Gastrocnemius medialis (tissue), 4 donors: ENCODE data around the gene DSC3. TPM values are rescaled to one million over a fixed set of nuclear protein-coding genes. Genes with fewer than 3 reads are reported as not detected.
"Not testable (repeated sequence)": the region's sequence is repeated elsewhere in the genome, so short reads cannot be mapped to it uniquely, and the experiment has no call there.

Experiments used
- ATAC-seq, 2 donors: fragments of 150-250 bp; one replicate each; pipeline ENCODE4 v1.9.1; 2016
- DNase-seq, 2 donors: peaks; one replicate each; pipeline ENCODE4 v3.0.0-alpha.2; 2019
- H3K27ac ChIP-seq, 4 donors: fragments of 200-600 bp; sonication (generic); 1 replicate in 1 of 4; 2 replicates in 3 of 4; pipeline ENCODE4 v1.5.1; 2016 to 2018; ENCODE audit warnings: mild to moderate bottlenecking in 2 of 4, moderate library complexity in 1 of 4
- H3K27me3 ChIP-seq, 3 donors: fragments of 200-600 bp; sonication (generic) in 2 of 3; 1 replicate in 1 of 3; 2 replicates in 2 of 3; pipeline versions ENCODE4 v1.5.1 to v1.6.0; 2016 to 2019; ENCODE audit warnings: mild to moderate bottlenecking in 1 of 3, moderate library complexity in 1 of 3
- H3K36me3 ChIP-seq, 2 donors: fragments of 200-600 bp; sonication (generic) in 1 of 2; one replicate each; pipeline ENCODE4 v1.5.1; 2017 to 2018
- H3K4me1 ChIP-seq, 2 donors: fragments of 200-600 bp; sonication (generic) in 1 of 2; one replicate each; pipeline ENCODE4 v1.5.1; 2016 to 2017; ENCODE audit warnings: mild to moderate bottlenecking in 2 of 2
- H3K4me3 ChIP-seq, 4 donors: fragments of 200-600 bp; sonication (generic) in 3 of 4; 1 replicate in 1 of 4; 2 replicates in 3 of 4; pipeline ENCODE4 v1.5.1; 2016 to 2019; ENCODE audit warnings: mild to moderate bottlenecking in 2 of 4
- H3K9me3 ChIP-seq, 3 donors: fragments of 200-600 bp; sonication (generic) in 2 of 3; 1 replicate in 1 of 3; 2 replicates in 2 of 3; pipeline ENCODE4 v1.5.1; 2016 to 2019
- CTCF ChIP-seq, 5 experiments: fragments of 450-650 bp in 3 of 5; fragments of 200-600 bp in 2 of 5; sonication (generic) in 2 of 5; IDR thresholded peaks in 4 of 5; conservative IDR thresholded peaks in 1 of 5; 1 replicate in 4 of 5; 2 replicates in 1 of 5; pipeline ENCODE4 v1.5.1; 2016 to 2019; ENCODE audit warnings: antibody characterized with exemption in 5 of 5, mild to moderate bottlenecking in 3 of 5, moderate library complexity in 3 of 5
- POLR2A ChIP-seq, 2 donors: fragments of 450-650 bp; IDR thresholded peaks; one replicate each; pipeline ENCODE4 v1.6.1; 2017; ENCODE audit warnings: antibody characterized with exemption in 2 of 2, mild to moderate bottlenecking in 2 of 2, moderate library complexity in 2 of 2
- in situ Hi-C, 4 donors: fragments of 200-750 bp; cut with MboI; loops; one replicate each; pipeline versions ENCODE4 v1.15.0 to v1.8.0; 2017; ENCODE audit warnings: low sequenced_read_pairs in 4 of 4
- intact Hi-C: fragments of 100-400 bp; cut with DNase I; formaldehyde crosslinking; loops from one replicate; pipeline ENCODE4 v1.15.1; 2023; ENCODE audit warnings: low total_unique reads
- total RNA-seq, 4 donors: library from RNA; depleted of rRNA; stranded (reverse); fragments of >200 nt; gene quantifications; one replicate each; pipeline versions ENCODE4 v1.1.0 to v1.2.3, GENCODE V29; 2016

DSC3 gene
- total RNA-seq, 4 donors from 2014 or later = 0.04 TPM; not detected in 3

DNA sequence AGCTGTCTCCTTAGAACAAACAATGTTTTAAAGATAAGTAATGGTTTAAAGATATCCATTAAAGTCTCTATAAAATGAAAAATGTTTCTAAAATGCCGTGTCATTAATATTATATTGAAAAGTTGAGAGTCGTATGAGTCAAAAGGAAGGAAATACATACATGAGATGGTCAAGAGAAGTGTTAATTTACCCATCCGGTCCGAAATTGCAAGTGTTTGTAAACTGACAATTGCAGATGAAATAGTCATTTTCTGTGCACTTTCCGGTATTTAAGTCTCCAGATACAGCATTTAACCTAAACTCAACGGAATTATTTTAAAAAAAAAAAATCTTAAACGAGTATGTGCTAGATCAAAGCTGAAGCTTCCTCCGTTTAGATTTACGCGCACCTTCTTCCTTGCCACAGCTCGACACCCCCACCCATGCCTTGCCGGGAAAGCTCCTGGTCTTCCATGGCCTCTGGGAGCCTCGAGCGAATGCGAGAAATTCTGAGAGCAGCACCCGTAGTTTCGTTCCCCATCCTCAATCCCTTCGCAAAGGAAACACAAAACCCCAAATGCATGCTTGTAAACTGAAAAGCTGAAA, 1.8 kb downstream of the DSC3 start:
- DNase-seq = no peak
- H3K27me3 ChIP-seq = peaks cover 39 to 47% (median 39%) of the 10 kb centered on the region in 3 donors
- peak overlapping the region in 1 of 4 donors; percentile 28 for H3K4me3 ChIP-seq
- in situ Hi-C loops = no loop called here
- H3K9me3 ChIP-seq = no peaks in the 10 kb centered on the region
- ATAC-seq = no peak
- intact Hi-C loops = no loop called here
- no peaks in the 10 kb centered on the region for H3K4me1 ChIP-seq
- no peaks in the 10 kb centered on the region for H3K36me3 ChIP-seq
- no peak overlapping the region for H3K27ac ChIP-seq
- TF ChIP-seq POLR2A (IDR thresholded peaks at IDR 0.05) (no peak), CTCF (IDR thresholded peaks at IDR 0.05 in 4 of 5, conservative IDR thresholded peaks at IDR 0.05 in 1 of 5) (no peak)

DNA sequence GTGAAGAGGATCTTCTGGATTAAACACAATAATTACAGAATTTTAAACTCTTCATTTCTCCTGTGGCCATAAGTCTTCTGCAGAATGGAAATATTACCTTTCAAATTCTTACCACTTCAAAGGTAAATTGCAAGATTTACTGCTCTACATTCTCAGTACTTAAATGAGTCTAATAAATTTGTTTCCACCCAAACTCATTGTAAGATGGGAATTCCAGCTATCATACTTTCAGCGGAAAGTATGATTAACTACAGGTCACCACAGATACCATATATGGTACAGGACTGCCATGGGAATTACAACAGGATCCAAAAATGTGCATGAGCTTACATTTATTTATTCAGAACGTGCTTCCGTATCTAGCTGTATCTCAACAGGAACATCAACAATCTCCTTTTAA, 3.1 kb downstream of the DSC3 start:
- Histone ChIP-seq H3K27me3 (peaks cover 34 to 47% (median 37%) of the 10 kb centered on the region in 3 donors), H3K36me3 (no peaks in the 10 kb centered on the region), H3K4me3 (no peak overlapping the region), H3K4me1 (no peaks in the 10 kb centered on the region), H3K27ac (no peak overlapping the region), H3K9me3 (no peaks in the 10 kb centered on the region)
- no peak for ATAC-seq
- intact Hi-C loops = no loop called here
- DNase-seq = no peak
- in situ Hi-C loops = no loop called here
- TF ChIP-seq POLR2A (IDR thresholded peaks at IDR 0.05) (no peak), CTCF (IDR thresholded peaks at IDR 0.05 in 4 of 5, conservative IDR thresholded peaks at IDR 0.05 in 1 of 5) (no peak)

DNA sequence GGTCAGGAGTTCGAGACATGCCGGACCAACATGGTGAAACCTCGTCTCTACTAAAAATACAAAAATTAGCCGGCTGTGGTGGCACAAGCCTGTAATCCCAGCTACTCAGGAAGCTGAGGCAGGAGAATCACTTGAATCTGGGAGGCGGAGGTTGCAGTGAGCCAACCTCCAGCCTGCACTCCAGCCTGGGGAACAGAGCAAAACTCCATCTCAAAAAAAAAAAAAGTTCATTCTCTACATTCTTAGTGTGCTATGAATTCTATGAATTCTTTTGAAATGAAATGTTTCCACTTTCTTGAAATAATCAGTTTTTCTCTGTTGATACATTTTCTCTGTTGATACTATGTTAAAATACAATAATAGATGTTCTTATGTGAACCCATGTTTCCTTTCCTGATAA, 4.9 kb downstream of the DSC3 start:
- H3K27ac ChIP-seq, ATAC-seq, H3K4me3 ChIP-seq, H3K9me3 ChIP-seq, intact Hi-C loops, H3K4me1 ChIP-seq, in situ Hi-C loops, H3K36me3 ChIP-seq, DNase-seq: not testable (repeated sequence)
- peaks cover 21 to 34% (median 30%) of the 10 kb centered on the region in 3 donors for H3K27me3 ChIP-seq

DNA sequence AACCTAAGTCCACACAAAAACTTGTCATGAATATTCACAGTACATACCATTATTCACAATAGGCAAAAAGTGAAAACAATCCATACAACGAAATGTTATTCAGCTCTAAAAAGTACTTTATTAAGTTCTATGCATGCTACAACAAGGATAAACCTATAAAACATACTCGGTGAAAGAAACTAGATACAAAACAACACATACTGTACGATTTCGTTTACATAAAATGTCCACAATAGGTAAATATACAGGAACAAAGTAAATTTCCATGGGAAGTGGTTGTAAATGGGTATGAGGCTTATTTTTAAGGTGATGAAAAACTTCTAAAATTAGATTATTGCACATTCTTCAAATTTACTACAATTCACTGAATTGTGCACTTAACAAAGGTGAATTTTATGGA, 8.0 kb downstream of the DSC3 start:
- Histone ChIP-seq H3K9me3 (no peaks in the 10 kb centered on the region), H3K4me3 (no peak overlapping the region), H3K4me1 (no peaks in the 10 kb centered on the region), H3K27me3 (peaks cover 0 to 5% (median 5%) of the 10 kb centered on the region in 3 donors), H3K36me3 (no peaks in the 10 kb centered on the region), H3K27ac (no peak overlapping the region)
- in situ Hi-C loops = no loop called here
- TF ChIP-seq CTCF (IDR thresholded peaks at IDR 0.05 in 4 of 5, conservative IDR thresholded peaks at IDR 0.05 in 1 of 5) = no peak
- TF ChIP-seq POLR2A (IDR thresholded peaks at IDR 0.05) = no peak
- ATAC-seq = no peak
- intact Hi-C loops = no loop called here
- DNase-seq = no peak

GRCh38 chr18:31030574-31031278, 11.8 kb downstream of the DSC3 start:
- H3K9me3 ChIP-seq = no peaks in the 10 kb centered on the region
- H3K36me3 ChIP-seq = no peaks in the 10 kb centered on the region
- no peak for TF ChIP-seq POLR2A (IDR thresholded peaks at IDR 0.05)
- no peak for TF ChIP-seq CTCF (IDR thresholded peaks at IDR 0.05 in 4 of 5, conservative IDR thresholded peaks at IDR 0.05 in 1 of 5)
- intact Hi-C loops = no loop called here
- no peak overlapping the region for H3K4me3 ChIP-seq
- in situ Hi-C loops = no loop called here
- H3K27ac ChIP-seq = no peak overlapping the region
- DNase-seq (no peak), ATAC-seq (no peak)
- H3K4me1 ChIP-seq = no peaks in the 10 kb centered on the region
- H3K27me3 ChIP-seq = no peaks in the 10 kb centered on the region
